DMS153 treated with DMSO at 0.1 percent for 48 hours (cell line): ENCODE data around the gene OGFOD2.
"Not testable (repeated sequence)": the region's sequence is repeated elsewhere in the genome, so short reads cannot be mapped to it uniquely, and the experiment has no call there.

Experiments
- DNase-seq: peaks from one replicate; lab custom pipeline; 2025; ENCODE audit not compliant: unreplicated experiment; lab: John Stamatoyannopoulos, UW

OGFOD2 gene

GRCh38 chr12:123001464-123001863 is 26.4 kb downstream of the OGFOD2 start:
- no peak for DNase-seq

GRCh38 chr12:123003257-123003656 is 28.2 kb downstream of the OGFOD2 start:
- DNase-seq: no peak

- no peak for DNase-seq
These were observed 29.2 kb downstream of the OGFOD2 start for GRCh38 chr12:123004287-123004686.

- no peak for DNase-seq
These were observed 30.1 kb downstream of the OGFOD2 start for GRCh38 chr12:123005081-123005626.

- no peak for DNase-seq
These were observed 31.9 kb downstream of the OGFOD2 start for GRCh38 chr12:123006977-123007376.

- DNase-seq: no peak
These were observed 35.1 kb downstream of the OGFOD2 start for GRCh38 chr12:123010110-123010509.

GRCh38 chr12:123010681-123011080 is 35.6 kb downstream of the OGFOD2 start:
- no peak for DNase-seq

GRCh38 chr12:123011701-123012100 is 36.7 kb downstream of the OGFOD2 start:
- DNase-seq: no peak

GRCh38 chr12:123013185-123014095 is 38.4 kb downstream of the OGFOD2 start:
- DNase-seq: no peak

GRCh38 chr12:123014473-123014872 is 39.4 kb downstream of the OGFOD2 start:
- DNase-seq: not testable (repeated sequence)

- no peak for DNase-seq
These were observed 42.7 kb downstream of the OGFOD2 start for GRCh38 chr12:123017753-123018152.

GRCh38 chr12:123019841-123020138 is 44.7 kb downstream of the OGFOD2 start:
- DNase-seq: no peak

GRCh38 chr12:123021688-123022604 is 46.9 kb downstream of the OGFOD2 start:
- DNase-seq: no peak

- no peak for DNase-seq
These were observed 47.8 kb downstream of the OGFOD2 start for GRCh38 chr12:123022846-123023245.

- DNase-seq: no peak
These were observed 49.9 kb downstream of the OGFOD2 start for GRCh38 chr12:123024819-123025391.

GRCh38 chr12:123026094-123026853 is 51.2 kb downstream of the OGFOD2 start:
- no peak for DNase-seq

- DNase-seq: no peak
These were observed 52.8 kb downstream of the OGFOD2 start for GRCh38 chr12:123027726-123028445.

- no peak for DNase-seq
These were observed 53.4 kb downstream of the OGFOD2 start for GRCh38 chr12:123028475-123028874.

- DNase-seq: no peak
These were observed 54.5 kb downstream of the OGFOD2 start for GRCh38 chr12:123029550-123029949.
